ENCODE measurements around the gene DALRD3.

The DALRD3 gene

DNA sequence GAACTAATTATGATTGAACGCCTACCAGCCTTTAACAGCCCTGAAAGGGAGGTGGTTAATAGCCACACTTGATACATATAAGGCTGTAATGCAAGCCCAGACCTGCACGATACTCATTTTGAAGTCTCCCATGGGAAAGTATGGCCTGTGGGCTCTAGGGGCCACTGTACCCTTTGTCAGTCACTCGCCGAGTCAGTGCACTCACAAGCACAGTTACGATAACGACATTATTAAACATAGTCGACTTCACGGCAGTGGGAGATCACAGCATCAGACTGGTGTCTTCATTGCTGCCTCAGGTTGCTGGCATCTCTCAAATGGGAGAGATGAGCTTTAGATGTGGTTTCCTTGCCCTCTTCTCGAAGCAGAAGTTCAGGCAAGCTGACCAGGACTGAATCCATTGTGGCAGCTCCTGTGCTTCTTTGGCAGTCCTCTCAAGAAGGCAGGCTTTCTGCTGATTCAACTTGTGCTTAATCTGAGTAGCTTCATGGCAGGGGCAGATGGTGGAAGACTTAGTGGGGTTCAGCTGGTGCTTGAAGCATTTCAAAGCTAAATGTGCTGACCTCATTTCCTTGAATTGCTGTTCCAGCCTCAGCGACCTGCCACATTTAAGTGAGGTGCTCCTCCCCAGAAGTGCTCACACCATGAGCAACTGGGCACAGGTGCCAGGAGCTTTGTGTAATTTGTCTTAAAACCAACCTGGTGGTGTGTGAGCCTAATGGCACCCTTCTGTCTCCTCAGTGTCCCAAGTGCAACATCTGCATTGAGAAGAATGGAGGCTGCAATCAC is 44.1 kb downstream of the DALRD3 start:
- no peak for ATAC-seq

DNA sequence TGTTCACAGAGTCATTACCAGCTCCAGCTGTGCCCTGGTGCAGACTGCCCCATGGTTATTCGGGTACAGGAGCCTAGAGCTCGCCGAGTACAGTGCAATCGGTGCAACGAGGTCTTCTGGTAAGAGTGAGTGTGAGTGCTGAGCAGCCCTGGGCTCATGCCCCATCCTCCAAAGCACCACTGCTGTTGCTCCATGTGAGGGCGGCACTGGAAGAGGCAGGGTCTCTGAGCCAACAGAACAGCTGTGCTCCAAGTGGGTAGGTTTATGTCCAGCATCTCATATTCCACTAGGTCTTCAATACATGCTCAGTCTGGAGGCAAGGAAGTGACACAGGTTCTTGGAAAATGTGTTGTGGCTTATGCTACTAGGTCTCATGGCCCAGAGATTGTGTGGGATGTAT is 47.8 kb downstream of the DALRD3 start:
- no peak for ATAC-seq

DNA sequence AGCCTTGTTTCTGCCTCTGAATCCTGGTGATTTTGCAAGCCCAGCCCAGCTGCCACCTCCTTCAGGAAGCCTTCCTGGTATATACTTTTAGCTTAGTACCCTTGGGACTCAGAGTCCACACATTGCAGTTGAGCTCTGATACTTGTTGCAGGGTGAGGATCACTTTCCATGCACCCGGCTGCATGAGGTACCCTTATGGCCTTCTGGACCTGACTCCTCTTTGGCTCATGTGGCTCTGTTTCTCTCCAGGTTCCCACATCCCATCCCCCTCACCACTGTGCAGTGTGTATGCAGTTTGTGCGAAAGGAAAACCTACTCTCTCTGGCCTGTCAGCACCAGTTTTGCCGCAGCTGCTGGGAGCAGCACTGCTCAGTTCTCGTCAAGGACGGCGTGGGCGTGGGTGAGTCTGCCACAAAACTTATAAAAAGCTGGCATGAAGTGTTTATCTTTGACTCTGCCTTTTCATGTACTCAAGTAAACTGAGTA is 51.5 kb downstream of the DALRD3 start:
- ATAC-seq = no peak

GRCh38 chr3:48966367-48966766 is 52.0 kb downstream of the DALRD3 start:
- no peak for ATAC-seq
